Colon (tissue), 2 donors: ENCODE measurements around the gene TAPT1.
A peak's percentile ranks its signal among the peaks of the same experiment; 100 is the strongest.
"Not testable (repeated sequence)": the region's sequence is repeated elsewhere in the genome, so short reads cannot be mapped to it uniquely, and the experiment has no call there.

Source experiments
- FAIRE-seq: peaks from 2 replicates; lab custom pipeline; 2012; peaks lifted over from hg19 to GRCh38; lab: Jason Lieb, UNC
- donor health status: control.
- donor health status: control.

The TAPT1 gene

GRCh38 chr4:16212138-16212782 is 14.0 kb downstream of the TAPT1 start:
- no peak for FAIRE-seq

DNA sequence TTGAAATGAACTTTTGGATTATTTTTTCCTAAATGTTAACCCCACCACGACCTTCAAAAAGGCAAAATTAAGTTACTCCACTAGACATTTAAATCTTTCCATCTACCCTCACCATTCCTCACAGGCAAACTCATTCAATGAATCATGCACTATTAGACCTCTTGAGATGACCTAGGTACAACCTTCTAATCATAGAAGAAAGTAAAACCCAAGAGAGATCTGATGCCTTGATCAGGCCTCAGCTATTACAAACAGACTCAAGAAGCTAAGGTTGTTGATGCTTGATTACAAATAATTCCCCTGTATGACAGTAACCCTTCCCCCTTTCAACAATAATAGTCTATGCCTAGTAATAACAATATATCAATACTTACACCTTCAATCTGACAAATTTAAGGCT is 18.9 kb downstream of the TAPT1 start:
- no peak for FAIRE-seq

DNA sequence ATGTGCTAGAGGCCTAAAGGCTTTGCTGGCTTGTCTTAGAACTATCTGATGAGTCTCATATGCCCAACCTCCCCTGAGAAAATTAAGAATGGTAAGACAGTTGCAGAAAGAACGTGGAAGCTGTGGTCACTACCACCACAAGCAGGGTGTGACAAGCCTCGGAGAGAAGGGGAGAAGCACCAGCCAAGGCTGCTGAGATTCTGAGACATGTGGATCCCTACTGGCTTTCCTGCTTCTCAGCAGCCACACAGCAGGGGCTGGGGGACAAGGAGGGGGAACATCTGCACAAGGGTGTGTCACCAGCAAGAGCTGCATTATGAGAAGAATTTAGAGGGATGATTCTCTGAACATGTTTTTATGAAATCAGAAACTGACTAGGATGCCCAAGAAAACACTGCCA is 19.4 kb downstream of the TAPT1 start:
- no peak for FAIRE-seq

GRCh38 chr4:16206301-16206700 is 20.0 kb downstream of the TAPT1 start:
- no peak for FAIRE-seq

GRCh38 chr4:16205298-16206164 is 20.7 kb downstream of the TAPT1 start:
- FAIRE-seq, result no peak

- no peak for FAIRE-seq
Measured at GRCh38 chr4:16204505-16204904, 21.8 kb downstream of the TAPT1 start.

DNA sequence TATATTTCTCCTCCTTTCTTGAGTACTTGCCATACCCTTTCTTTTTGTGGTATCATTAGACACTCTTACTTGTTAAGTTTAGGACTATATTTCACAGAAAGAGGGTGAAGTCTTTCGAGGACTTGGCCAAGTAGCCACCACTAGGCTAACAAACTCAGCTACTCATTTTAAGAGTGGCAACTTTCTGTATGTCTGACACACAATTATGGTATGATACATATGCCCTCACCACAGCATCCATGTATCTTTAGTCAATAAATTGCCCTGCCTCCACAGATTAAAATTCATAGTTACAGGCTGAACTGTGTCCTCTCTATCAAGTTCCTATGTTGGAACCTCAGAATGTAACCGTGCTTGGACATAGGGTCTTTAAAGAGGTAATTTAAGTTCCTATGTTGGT is 23.2 kb downstream of the TAPT1 start:
- FAIRE-seq, result no peak

GRCh38 chr4:16202598-16202997 is 23.7 kb downstream of the TAPT1 start:
- no peak for FAIRE-seq

GRCh38 chr4:16199093-16199492 is 27.2 kb downstream of the TAPT1 start:
- FAIRE-seq, result peak; percentile 60

DNA sequence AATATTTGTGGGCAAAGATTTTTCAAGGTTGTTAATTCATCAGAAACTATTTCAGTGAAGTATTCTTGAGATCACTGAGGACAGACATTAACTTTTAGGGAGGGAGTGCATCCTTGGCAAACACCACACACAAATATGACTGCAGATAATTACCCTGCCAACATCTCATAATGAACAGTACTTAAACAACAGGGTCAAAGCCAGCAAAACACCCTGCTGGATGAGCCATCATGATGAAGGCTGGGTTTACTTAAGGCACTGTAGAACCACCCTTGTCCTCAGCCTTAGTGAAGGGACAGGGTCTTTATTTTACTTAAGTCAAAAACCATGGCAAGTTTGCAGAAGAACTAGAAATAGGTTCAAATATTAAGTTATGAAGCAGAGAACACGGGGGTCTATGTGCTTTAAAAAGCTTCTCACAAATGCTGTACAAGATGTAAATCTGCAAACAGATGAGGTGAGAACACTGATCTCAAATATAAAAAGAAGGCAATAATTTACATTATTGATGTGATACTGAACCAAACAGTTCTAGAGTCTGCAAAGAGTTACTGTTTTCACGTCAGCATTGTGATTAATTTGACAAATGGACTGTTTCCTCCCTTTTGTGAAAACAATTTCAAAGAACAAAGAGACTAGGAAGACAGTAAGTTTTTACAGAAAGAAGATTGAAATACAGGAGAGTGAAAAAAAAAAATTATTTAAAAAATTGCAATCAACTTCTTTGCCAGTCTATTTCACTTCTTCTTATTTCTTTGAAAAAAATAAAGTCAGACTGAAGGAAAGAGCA is 28.2 kb downstream of the TAPT1 start:
- no peak for FAIRE-seq

DNA sequence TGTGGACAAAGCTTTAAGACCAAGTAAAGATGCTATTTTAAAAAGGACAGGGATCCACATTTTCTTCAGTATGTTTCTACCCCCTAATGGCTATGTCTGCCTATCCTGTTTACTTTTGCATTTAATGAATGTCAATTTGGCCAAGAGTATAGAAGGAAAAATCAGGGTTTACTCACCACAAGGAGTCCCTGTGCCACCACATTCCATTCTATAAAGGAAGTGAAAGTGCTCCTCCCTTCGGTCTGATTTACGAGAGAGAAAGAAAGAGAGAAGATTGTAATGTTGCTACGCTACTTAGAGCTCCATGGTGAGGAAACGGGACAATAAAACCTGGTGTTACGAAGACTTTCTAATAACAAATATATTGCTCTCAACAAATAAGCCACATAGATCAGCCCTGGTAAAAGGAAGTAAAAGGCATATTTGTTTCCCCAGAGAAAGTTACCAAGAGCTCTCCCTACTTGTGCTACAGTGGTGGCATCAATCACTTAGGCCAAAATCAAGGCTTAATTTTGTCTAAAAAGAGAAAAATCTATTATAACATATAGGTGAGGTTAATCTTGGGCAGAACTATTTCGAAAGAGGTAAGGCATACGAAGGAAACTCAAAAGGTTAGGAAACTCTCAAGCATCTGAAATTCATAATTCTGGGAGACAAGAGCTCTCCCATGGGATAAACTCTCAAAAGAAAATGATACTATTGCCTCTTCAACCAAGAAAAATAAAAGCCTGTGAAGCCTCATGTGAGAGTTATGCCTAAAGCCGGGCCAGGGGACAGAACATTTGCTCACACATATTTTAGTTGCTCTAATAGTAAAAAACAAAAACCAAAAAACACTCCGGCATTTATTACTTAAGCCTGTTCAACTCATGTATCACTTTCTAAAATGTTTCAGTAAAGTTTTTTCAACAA is 29.5 kb downstream of the TAPT1 start:
- FAIRE-seq, result peak; percentile 49

DNA sequence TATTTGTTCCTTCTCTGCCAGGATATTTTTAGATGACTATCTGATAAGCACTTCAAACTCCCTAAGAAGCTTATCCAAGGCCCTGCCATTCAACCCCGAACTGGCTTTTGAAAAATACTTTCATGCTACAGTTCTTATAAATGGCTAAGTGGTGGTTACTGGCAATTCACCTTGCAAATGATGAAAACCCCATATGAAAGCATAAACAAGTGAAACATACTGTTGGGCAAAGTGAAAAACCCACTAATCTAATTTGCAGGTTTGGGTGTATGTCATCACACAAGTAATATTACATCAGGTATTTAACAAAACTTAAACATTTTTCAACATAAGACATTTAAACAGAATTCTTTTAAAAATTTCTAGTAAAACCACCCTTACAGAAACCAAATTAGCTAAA is 31.1 kb downstream of the TAPT1 start:
- no peak for FAIRE-seq

DNA sequence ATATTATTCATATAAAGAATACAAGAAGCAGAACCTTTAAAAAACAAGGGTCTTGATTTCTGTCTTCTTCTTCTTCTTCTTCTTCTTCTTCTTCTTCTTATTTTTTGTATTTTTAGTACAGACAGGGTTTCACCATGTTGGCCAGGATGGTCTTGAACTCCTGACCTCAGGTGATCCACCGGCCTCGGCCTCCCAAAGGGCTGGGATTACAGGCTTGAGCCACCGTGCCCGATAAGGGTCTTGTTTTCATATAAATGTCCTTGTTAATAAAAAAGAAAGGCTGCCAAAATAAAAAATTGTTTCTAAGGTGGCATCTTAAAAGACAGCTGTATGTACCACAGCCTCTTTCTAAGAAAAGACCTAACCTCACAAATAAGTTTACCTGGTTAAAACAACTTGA is 31.5 kb downstream of the TAPT1 start:
- FAIRE-seq, result not testable (repeated sequence)

GRCh38 chr4:16194214-16194613 is 32.1 kb downstream of the TAPT1 start:
- no peak for FAIRE-seq

GRCh38 chr4:16192631-16193518 is 33.4 kb downstream of the TAPT1 start:
- FAIRE-seq, result no peak

- no peak for FAIRE-seq
Measured at GRCh38 chr4:16192057-16192456, 34.2 kb downstream of the TAPT1 start.

GRCh38 chr4:16187455-16187854 is 38.8 kb downstream of the TAPT1 start:
- FAIRE-seq, result no peak

GRCh38 chr4:16186986-16187385 is 39.3 kb downstream of the TAPT1 start:
- FAIRE-seq, result no peak

GRCh38 chr4:16183604-16184003 is 42.7 kb downstream of the TAPT1 start:
- FAIRE-seq, result no peak

GRCh38 chr4:16176621-16177020 is 49.6 kb downstream of the TAPT1 start:
- FAIRE-seq, result no peak

DNA sequence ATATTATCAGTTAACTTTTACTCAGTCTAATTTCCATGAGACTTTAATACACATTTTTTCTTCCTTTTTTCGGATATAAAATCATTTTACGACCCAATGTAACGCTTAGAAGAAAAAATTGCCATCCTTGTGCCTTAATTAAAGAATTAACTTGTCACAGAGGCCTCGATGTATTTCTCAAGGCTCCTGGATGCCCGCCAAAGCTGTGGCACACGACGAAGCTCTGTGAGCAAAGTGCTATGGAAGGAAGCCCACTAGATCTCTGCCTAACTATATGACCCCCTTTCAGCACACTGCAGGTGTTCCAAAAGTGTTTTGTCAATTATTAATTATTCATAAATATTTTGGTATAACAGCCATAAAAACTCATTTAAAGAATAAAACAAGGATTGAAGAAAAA is 54.4 kb downstream of the TAPT1 start:
- no peak for FAIRE-seq
